ENCODE data around the gene RBMS1.

The RBMS1 gene

DNA sequence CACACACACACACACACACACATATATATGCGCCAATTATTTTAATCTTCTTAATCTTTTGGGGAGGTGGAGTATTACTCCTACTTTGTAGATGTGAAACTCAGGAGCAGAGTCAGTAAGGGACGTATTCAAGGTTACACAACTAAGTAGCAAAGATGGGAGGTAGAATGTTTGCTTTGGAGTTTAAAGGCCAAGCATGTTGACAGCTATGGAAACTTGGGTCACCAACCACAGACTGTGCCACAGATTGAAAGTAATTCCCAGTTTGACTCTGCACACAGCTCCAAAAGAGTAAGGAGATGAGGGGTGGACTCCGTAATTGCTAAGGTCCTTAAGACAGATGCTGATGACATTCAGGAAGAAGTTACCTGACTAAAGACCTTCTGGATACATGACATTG, 168.7 kb downstream of the RBMS1 start:
- TF ChIP-seq POLR2AphosphoS5 (IDR thresholded peaks at IDR 0.05; ENCODE audit: low read depth, low read length) (no peak), TAF1 (IDR thresholded peaks at IDR 0.05; ENCODE audit: borderline replicate concordance, insufficient read depth, low read length) (no peak), SIN3A (IDR thresholded peaks at IDR 0.05; ENCODE audit: borderline replicate concordance, insufficient read depth, low read length) (no peak), FOXP2 (optimal IDR thresholded peaks at IDR 0.05; ENCODE audit: borderline replicate concordance, extremely low read depth, extremely low read length, insufficient read depth) (no peak)
- TF ChIP-seq, protein P1, sequence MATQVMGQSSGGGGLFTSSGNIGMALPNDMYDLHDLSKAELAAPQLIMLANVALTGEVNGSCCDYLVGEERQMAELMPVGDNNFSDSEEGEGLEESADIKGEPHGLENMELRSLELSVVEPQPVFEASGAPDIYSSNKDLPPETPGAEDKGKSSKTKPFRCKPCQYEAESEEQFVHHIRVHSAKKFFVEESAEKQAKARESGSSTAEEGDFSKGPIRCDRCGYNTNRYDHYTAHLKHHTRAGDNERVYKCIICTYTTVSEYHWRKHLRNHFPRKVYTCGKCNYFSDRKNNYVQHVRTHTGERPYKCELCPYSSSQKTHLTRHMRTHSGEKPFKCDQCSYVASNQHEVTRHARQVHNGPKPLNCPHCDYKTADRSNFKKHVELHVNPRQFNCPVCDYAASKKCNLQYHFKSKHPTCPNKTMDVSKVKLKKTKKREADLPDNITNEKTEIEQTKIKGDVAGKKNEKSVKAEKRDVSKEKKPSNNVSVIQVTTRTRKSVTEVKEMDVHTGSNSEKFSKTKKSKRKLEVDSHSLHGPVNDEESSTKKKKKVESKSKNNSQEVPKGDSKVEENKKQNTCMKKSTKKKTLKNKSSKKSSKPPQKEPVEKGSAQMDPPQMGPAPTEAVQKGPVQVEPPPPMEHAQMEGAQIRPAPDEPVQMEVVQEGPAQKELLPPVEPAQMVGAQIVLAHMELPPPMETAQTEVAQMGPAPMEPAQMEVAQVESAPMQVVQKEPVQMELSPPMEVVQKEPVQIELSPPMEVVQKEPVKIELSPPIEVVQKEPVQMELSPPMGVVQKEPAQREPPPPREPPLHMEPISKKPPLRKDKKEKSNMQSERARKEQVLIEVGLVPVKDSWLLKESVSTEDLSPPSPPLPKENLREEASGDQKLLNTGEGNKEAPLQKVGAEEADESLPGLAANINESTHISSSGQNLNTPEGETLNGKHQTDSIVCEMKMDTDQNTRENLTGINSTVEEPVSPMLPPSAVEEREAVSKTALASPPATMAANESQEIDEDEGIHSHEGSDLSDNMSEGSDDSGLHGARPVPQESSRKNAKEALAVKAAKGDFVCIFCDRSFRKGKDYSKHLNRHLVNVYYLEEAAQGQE (IDR thresholded peaks at IDR 0.05; ENCODE audit: insufficient read depth in 1 of 2, low read depth in 2 of 2, low read length in 2 of 2) = no peak

DNA sequence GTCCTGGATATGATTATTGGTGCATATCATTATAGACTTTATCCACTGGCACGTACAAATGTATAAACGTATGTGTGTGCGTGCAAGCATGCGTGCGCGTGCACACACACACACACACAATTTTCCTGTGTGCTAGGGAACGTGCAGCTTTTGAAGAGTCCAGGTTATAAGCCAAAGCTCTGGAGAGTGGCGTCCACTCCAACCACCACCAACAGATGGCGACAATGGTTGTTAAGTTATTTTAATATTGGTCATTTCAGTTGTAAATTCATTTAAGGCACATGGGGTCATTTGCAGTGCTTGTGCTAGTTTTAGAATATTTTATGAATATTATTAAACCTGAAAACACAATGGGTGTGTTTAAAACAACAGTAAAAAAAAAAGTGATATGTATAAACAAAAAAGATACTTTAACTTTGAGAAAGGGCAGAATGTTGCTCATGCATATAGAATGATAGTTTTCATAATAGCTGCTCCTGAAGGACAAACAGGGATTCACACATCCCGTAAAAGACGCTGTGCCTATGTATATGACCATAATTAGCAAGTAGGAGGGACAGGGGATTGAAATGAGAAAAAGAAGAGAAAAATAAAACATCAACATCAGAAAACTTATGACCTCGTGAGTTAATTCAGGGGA, 169.3 kb downstream of the RBMS1 start:
- TF ChIP-seq POLR2AphosphoS5 (IDR thresholded peaks at IDR 0.05; ENCODE audit: low read depth, low read length) = no peak

DNA sequence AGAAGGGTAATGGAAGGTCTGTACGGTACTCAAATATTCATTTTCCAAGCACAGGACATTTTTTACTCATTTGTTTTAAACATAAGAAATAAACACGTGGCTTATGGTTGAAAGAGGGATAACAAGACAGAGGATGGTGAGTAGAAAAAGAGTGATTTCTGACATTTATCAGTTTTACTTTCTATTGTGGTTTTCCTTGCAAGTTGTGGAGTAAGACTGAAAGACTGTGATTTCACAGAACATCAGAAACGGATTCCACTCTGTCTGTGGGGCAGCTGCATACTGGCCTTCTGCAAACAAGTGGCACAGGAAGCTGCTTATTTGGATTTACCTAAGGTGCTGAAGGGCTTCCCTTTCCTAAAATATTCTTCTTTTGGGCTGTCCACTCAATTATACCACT, 171.3 kb downstream of the RBMS1 start:
- TF ChIP-seq, protein P1 (IDR thresholded peaks at IDR 0.05; ENCODE audit: insufficient read depth in 1 of 2, low read depth in 2 of 2, low read length in 2 of 2) = no peak
- no peak for TF ChIP-seq TAF1 (IDR thresholded peaks at IDR 0.05; ENCODE audit: borderline replicate concordance, insufficient read depth, low read length)
- no peak for TF ChIP-seq FOXP2 (optimal IDR thresholded peaks at IDR 0.05; ENCODE audit: borderline replicate concordance, extremely low read depth, extremely low read length, insufficient read depth)
- no peak for TF ChIP-seq POLR2AphosphoS5 (IDR thresholded peaks at IDR 0.05; ENCODE audit: low read depth, low read length)
- no peak for TF ChIP-seq SIN3A (IDR thresholded peaks at IDR 0.05; ENCODE audit: borderline replicate concordance, insufficient read depth, low read length)

DNA sequence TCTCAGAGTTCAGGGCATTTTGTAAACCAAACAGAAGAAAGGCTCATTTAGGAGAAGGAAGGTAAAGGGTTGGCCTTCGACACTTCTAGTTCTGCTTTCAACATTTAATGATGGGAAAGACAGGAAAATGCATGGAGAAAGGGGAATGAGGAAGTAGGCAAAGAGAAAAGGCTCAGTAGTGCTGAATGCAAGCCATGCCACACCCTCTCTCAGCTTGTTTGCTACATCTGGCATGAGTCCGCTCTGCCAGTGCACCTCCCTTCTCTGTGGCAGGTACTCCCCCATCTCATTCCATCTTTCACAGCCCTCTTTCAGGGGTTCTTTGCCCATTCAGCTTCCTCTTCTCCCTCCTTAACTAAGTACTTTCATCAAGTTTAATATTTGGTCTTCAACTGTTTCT, 172.6 kb downstream of the RBMS1 start:
- TF ChIP-seq POLR2AphosphoS5 (IDR thresholded peaks at IDR 0.05; ENCODE audit: low read depth, low read length) (no peak), FOXP2 (optimal IDR thresholded peaks at IDR 0.05; ENCODE audit: borderline replicate concordance, extremely low read depth, extremely low read length, insufficient read depth) (no peak)
- TF ChIP-seq, protein P1 (IDR thresholded peaks at IDR 0.05; ENCODE audit: insufficient read depth in 1 of 2, low read depth in 2 of 2, low read length in 2 of 2) = no peak

DNA sequence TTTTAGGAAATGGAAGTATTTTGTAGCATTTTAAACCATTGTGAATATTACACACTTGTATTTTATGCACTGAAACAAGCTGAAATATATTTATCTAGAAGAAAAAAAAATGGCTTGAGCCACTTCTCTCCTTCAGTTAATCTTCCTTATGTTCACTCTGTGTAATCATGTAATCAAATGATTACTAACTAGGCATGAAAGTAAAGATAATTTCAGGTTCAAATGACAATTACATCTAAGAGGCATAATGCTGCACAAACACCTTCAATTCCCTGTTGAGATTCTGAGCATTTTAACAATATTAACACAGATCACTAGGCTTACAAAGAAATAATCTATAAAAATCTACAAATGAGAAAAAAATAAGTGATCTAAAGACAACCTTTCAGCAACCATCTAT, 173.9 kb downstream of the RBMS1 start:
- TF ChIP-seq, protein P1 (IDR thresholded peaks at IDR 0.05; ENCODE audit: insufficient read depth in 1 of 2, low read depth in 2 of 2, low read length in 2 of 2) = no peak
